Heart left ventricle (tissue), 16 donors: Measurements from ENCODE around the gene SLC22A4. TPM values are rescaled to one million over a fixed set of nuclear protein-coding genes. Genes with fewer than 3 reads are reported as not detected.

Experiments
- ATAC-seq, 4 donors: fragments of 200-7000 bp; cut with Tn5 transposase; one replicate each; pipeline ENCODE4 v1.9.1; 2020 to 2022; ENCODE audit warnings: moderate library complexity in 4 of 4, mild to moderate bottlenecking in 3 of 4, moderate number of reproducible peaks in 1 of 4
- DNase-seq, 5 donors: peaks; one replicate each; pipeline ENCODE4 v3.0.0-alpha.2; 2020
- H3K27ac ChIP-seq, 12 donors: fragments of 200-600 bp; sonication (generic) in 4 of 12; one replicate each; pipeline versions ENCODE4 v1.5.0 to v1.8.0; 2016 to 2022; ENCODE audit warnings: mild to moderate bottlenecking in 2 of 12
- H3K27me3 ChIP-seq, 9 donors: fragments of 200-600 bp; sonication (generic) in 2 of 9; one replicate each; pipeline versions ENCODE4 v1.5.1 to v1.8.0; 2016 to 2022; ENCODE audit warnings: mild to moderate bottlenecking in 3 of 9
- H3K36me3 ChIP-seq, 9 donors: fragments of 200-600 bp; sonication (generic) in 2 of 9; one replicate each; pipeline versions ENCODE4 v1.5.0 to v1.8.0; 2018 to 2022; ENCODE audit warnings: mild to moderate bottlenecking in 2 of 9
- H3K4me1 ChIP-seq, 12 donors: fragments of 200-600 bp; sonication (generic) in 4 of 12; one replicate each; pipeline versions ENCODE4 v1.5.0 to v1.8.0; 2016 to 2022; ENCODE audit warnings: mild to moderate bottlenecking in 3 of 12
- H3K4me3 ChIP-seq, 12 donors: fragments of 200-600 bp; sonication (generic) in 4 of 12; one replicate each; pipeline versions ENCODE4 v1.5.0 to v1.8.0; 2017 to 2022; ENCODE audit warnings: mild to moderate bottlenecking in 9 of 12, moderate library complexity in 4 of 12
- H3K9me3 ChIP-seq, 12 donors: fragments of 200-600 bp; sonication (generic) in 4 of 12; one replicate each; pipeline versions ENCODE4 v1.5.0 to v1.8.0; 2016 to 2022; ENCODE audit warnings: mild to moderate bottlenecking in 1 of 12
- POLR2A ChIP-seq, 2 donors: fragments of 450-650 bp; IDR thresholded peaks; one replicate each; pipeline ENCODE4 v1.6.1; 2017; ENCODE audit warnings: antibody characterized with exemption in 2 of 2, mild to moderate bottlenecking in 2 of 2, moderate library complexity in 2 of 2
- WGBS, 4 donors: extraction: QIAGEN DNeasy Blood & Tissue Kit in 2 of 4; methylation state at CpG; one replicate each; pipeline versions ENCODE4 v1.1.5 to v1.1.7; 2013 to 2018; 5-methylcytosine and 5-hydroxymethylcytosine counted together
- intact Hi-C, 10 donors: fragments of 100-400 bp; cut with DNase I; formaldehyde crosslinking; loops; one replicate each; pipeline versions ENCODE4 v1.11.1 to v1.14.2; 2022
- polyA plus RNA-seq, 2 donors: library from polyadenylated mRNA; stranded (reverse); fragments of 200-250 nt; gene quantifications; one replicate each; pipeline ENCODE4 v1.2.3, GENCODE V29; 2013
- total RNA-seq, 9 donors: library from RNA; depleted of rRNA in 2 of 9; stranded (reverse); fragments of >200 nt in 2 of 9; fragmentation: NEBNext Ultra II Directional in 3 of 9; extraction: Animal tissue kit (Norgen Biotek cat#: 25700) in 3 of 9; gene quantifications; one replicate each; pipeline versions ENCODE4 v1.1.0 to v1.2.4, GENCODE V29; 2016 to 2023
- TF ChIP-seq, protein P1 (sequence below), 12 donors: fragments of 200-600 bp; sonication (generic) in 4 of 12; IDR thresholded peaks; one replicate each; pipeline versions ENCODE4 v1.5.0 to v1.8.0; 2018 to 2022; ENCODE audit warnings: antibody characterized with exemption in 12 of 12, mild to moderate bottlenecking in 5 of 12
- donor health status: ischemic (EF 13 %, LVEDD 7.1; RV severe dilation, severe dysfunction).
- donor health status: healthy with polysubstance abuse.
- donor health status: DM: no; HTN: yes; CAD: no.
- donor health status: DM: no; HTN: no; CAD: no.
- donor health status: ischemic (EF 25% LVEDD 6.9; RV normal size, moderate dysfunction).
- donor health status: ischemic (EF 25% LVEDD 5.7; RV mildly dilated, moderate dysfunction).
- donor health status: healthy.
- donor health status: DM: yes; HTN: yes; CAD: no.
- donor health status: ischemic (EF 35%, LVEDD 5.7; RV mildly dilated, moderate dysfunction).
- donor health status: nonischemic (EF 11% LVEDD 7.7; RV severe dilation, severe dysfunction).
- donor health status: DM: yes; HTN: yes; CAD: no.
- donor health status: PGD.
- donor health status: ischemic (EF 29% LVEDD 5.4; RV normal size, mild dysfunction).
- donor health status: nonischemic (EF 23%, LVEDD 6.1; RV moderate dilation, normal function).

SLC22A4 gene
- total and polyA plus RNA-seq, 11 donors, result 0.30 to 4.9 (median 2.2) TPM

DNA sequence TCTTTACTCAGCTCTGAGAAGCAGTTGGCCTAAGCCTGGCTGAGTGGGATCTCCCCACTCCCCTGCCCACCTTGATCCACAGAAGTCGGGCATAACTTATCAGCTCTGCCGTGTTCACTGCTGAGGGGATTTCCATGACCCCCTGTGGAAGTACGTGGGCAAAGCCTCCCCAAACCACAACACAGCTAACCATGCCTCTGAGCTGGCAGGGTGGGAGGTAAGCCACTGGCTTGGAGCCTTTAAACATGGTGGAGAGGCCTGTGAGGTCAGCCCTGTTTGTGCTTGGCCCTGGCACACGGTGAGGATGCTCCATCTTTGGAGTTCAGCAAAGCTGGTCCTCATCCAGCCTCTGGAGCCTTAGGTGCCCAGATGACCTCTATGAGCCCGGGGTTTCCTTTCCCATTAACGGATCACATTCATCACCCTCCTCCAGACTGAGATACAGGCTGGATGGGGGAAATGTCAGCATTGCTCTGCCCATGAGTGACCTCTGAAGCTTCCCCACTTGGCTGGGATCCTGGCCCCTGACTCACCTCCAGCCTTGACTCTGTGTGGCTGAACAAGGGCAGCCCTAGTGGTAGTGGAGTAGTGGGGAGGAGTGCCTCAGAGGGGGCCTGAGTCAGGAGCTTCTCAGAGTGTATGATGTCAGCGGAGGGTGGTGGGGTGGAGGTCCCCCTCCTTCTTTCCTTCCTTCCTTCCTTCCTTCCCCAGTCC is 30.5 kb upstream of the SLC22A4 start:
- ATAC-seq, result peak in 2 of 4 donors; percentile 33 to 39
- intact Hi-C loops, result no loop called here

DNA sequence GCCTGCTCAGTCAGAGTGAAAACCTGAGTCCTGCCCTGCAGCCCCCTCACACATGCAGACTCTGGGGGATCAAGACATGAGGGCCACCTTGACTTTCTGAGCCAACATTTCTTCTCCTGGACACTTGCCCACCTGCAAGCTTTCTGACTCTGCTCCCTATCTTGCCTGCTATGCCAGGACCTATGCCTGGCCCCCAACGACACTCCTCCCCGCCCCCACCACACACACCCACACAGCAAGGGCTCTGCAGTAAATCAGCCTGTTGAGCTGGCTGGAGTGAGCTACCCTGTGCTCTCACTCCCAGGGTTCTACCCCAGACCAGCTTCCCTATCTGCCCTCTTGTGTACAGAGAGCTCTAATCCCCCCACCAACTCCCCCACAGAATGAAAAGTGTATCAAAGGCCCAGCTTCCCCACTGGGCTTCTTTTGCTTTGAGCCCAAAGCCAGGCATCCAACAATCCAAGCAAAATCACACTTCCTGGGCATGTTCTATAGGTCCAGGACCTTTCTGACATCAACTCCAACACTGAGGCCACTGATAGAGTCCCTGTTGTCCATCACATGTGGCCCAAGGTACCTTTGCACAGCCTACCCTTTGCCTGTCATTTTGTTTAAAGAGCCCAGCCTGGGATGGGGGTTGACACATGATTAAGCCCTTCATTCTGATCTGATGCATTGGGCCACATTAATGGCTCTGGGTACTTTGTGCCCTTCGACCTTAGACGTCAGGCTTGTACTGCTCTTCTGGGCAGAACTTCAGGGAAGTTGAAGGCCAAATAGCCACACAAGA is 29.5 kb upstream of the SLC22A4 start:
- H3K27ac ChIP-seq, result peak overlapping the region in 11 of 12 donors; percentile 6 to 97 (median 63)
- no peak overlapping the region for H3K4me3 ChIP-seq
- H3K4me1 ChIP-seq, result peaks cover 0 to 64% (median 41%) of the 10 kb centered on the region in 12 donors
- ATAC-seq (no peak), DNase-seq (peak in 1 of 5 donors; percentile 13)
- 74 to 78% (median 75%) methylated on average over 3 to 4 of the region's 4 CpGs for WGBS, 4 donors
- no peaks in the 10 kb centered on the region for H3K27me3 ChIP-seq
- TF ChIP-seq, protein P1, sequence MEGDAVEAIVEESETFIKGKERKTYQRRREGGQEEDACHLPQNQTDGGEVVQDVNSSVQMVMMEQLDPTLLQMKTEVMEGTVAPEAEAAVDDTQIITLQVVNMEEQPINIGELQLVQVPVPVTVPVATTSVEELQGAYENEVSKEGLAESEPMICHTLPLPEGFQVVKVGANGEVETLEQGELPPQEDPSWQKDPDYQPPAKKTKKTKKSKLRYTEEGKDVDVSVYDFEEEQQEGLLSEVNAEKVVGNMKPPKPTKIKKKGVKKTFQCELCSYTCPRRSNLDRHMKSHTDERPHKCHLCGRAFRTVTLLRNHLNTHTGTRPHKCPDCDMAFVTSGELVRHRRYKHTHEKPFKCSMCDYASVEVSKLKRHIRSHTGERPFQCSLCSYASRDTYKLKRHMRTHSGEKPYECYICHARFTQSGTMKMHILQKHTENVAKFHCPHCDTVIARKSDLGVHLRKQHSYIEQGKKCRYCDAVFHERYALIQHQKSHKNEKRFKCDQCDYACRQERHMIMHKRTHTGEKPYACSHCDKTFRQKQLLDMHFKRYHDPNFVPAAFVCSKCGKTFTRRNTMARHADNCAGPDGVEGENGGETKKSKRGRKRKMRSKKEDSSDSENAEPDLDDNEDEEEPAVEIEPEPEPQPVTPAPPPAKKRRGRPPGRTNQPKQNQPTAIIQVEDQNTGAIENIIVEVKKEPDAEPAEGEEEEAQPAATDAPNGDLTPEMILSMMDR (IDR thresholded peaks at IDR 0.05), result no peak
- no peak for TF ChIP-seq POLR2A (IDR thresholded peaks at IDR 0.05)
- no peaks in the 10 kb centered on the region for H3K9me3 ChIP-seq
- peaks cover 0 to 16% (median 0%) of the 10 kb centered on the region in 9 donors for H3K36me3 ChIP-seq
- intact Hi-C loops, result no loop called here

More for the DNA sequence above, 30.5 kb upstream of the SLC22A4 start:
- no peaks in the 10 kb centered on the region for H3K9me3 ChIP-seq
- peaks cover 0 to 74% (median 46%) of the 10 kb centered on the region in 12 donors for H3K4me1 ChIP-seq
- 57 to 72% (median 69%) methylated on average over 5 to 7 of the region's 7 CpGs for WGBS, 4 donors
- peak in 2 of 5 donors; percentile 21 to 77 for DNase-seq
- no peak overlapping the region for H3K4me3 ChIP-seq
- peak overlapping the region in 4 of 12 donors; percentile 14 to 97 (median 26) for H3K27ac ChIP-seq
- H3K27me3 ChIP-seq, result no peaks in the 10 kb centered on the region
- peaks cover 0 to 16% (median 0%) of the 10 kb centered on the region in 9 donors for H3K36me3 ChIP-seq
- TF ChIP-seq POLR2A (IDR thresholded peaks at IDR 0.05), result no peak
- TF ChIP-seq, protein P1 (IDR thresholded peaks at IDR 0.05), result no peak

DNA sequence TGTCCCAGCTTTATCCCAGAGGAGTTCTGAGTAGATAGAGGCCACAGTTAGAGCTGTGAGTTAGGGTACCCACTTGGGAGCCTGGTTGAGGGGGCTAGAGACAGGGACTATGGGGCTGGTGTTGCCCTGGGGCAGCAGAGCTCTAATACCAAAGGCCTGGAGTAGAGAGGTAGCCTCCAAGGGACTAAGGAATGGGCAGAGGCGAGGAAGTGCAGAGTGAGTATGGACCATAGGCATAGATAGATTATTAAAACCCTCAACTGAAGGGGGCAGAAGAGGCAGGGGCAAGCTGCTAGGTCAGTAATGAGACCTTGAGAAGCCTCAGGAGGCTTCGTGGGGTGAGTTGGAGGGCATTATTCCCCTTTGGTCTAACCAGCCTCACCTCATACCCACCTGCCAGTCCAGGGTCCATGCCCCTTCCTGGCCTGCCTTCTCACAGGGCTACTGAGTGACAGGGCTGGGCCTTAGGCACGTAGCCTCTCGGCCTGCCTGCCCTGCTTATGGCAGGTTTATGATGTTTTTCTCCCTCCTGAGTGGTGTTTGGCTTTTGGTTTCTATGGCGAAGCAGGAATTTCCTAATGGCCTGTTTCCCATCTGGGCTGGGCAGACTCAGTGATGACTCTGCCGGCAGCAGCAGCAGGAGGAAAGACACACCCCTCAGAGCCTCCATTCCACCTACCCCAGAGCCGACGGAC is 28.7 kb upstream of the SLC22A4 start:
- WGBS, 4 donors, result 44 to 67% (median 57%) methylated on average over 5 to 8 of the region's 8 CpGs
- Histone ChIP-seq H3K27me3 (no peaks in the 10 kb centered on the region), H3K4me3 (no peak overlapping the region), H3K36me3 (peaks cover 0 to 16% (median 0%) of the 10 kb centered on the region in 9 donors), H3K9me3 (no peaks in the 10 kb centered on the region), H3K27ac (peak overlapping the region in 11 of 12 donors; percentile 7 to 97 (median 63)), H3K4me1 (peaks cover 0 to 56% (median 34%) of the 10 kb centered on the region in 12 donors)
- peak in 3 of 5 donors; percentile 66 to 69 (median 67) for DNase-seq
- intact Hi-C loops, result no loop called here
- TF ChIP-seq POLR2A (IDR thresholded peaks at IDR 0.05), result peak in 1 of 2 donors; percentile 38
- TF ChIP-seq, protein P1 (IDR thresholded peaks at IDR 0.05), result no peak
- ATAC-seq, result peak; percentile 32 to 82 (median 66)
